AG09319 (cell line): Measurements from ENCODE around the gene HS1BP3.

ENCODE experiments used
- DNase-seq: peaks from one replicate; pipeline ENCODE4 v3.0.0-alpha.2; 2010; ENCODE audit warnings: low read depth; ENCODE audit errors: extremely low read depth
- TF ChIP-seq, protein P1 (sequence below): IDR thresholded peaks from 2 replicates; pipeline ENCODE4 v1.5.1; 2011; ENCODE audit warnings: low read depth, mild to moderate bottlenecking, inconsistent platforms, low read length, moderate library complexity

The HS1BP3 gene

DNA sequence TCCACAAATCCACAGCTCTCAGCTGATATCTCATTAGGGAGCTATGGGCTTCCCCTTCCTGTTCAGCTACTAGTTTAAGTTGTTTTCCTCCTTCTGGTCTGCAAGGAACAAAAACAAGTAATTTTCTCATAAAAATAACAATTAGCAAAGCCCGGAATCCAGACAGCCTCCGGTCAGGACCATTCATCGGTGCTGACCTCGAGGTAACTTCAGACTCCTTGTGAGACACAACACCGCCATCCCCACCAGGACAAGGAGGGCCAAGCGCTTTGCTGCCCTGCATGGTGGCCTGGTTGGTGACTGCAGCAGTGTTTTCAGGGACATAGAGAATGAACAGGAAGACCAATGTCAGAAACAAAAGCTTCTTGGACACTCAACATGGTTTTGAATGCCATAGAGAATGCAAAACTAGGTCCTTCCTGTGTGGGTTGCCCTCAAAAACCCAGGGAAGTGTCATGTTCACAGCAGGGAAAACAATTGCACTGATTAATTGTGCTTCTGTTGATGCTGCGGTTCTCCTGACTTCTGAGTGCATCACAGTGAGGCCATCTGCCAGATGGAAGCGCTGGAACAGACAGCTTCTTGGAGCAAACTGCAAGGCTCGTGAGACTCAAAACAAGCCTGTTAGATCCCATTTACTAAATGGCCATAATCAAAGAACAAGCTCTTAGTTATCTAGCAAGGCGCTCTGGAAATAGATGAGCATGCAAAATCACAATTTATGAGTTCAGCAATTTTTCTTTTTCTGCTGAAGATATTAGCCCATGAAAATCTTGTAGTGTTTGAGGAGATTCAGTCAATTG lies 77.1 kb downstream of the HS1BP3 start:
- TF ChIP-seq, protein P1, sequence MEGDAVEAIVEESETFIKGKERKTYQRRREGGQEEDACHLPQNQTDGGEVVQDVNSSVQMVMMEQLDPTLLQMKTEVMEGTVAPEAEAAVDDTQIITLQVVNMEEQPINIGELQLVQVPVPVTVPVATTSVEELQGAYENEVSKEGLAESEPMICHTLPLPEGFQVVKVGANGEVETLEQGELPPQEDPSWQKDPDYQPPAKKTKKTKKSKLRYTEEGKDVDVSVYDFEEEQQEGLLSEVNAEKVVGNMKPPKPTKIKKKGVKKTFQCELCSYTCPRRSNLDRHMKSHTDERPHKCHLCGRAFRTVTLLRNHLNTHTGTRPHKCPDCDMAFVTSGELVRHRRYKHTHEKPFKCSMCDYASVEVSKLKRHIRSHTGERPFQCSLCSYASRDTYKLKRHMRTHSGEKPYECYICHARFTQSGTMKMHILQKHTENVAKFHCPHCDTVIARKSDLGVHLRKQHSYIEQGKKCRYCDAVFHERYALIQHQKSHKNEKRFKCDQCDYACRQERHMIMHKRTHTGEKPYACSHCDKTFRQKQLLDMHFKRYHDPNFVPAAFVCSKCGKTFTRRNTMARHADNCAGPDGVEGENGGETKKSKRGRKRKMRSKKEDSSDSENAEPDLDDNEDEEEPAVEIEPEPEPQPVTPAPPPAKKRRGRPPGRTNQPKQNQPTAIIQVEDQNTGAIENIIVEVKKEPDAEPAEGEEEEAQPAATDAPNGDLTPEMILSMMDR, result no peak
- DNase-seq, result no peak

DNA sequence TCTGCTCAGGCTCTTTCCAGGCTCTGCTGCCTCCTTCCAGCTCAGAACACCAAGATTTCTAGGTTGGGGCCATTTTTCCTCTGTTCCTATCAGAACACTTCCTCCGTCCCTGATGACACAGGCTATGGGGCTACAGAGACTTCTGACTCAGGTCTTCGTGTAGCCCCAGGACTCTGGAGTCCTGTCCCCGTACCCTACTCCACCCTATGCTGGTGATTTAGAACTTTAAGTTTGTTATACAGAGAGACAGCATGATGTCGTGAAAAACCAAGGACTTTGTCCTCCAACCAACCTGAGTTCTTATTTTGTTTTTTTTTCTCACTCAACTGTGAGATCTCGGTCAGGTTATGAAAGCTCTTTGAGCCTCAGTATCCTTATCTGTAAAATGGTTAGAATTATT lies 78.7 kb downstream of the HS1BP3 start:
- DNase-seq, result no peak
- TF ChIP-seq, protein P1, result no peak

- DNase-seq, result no peak
- TF ChIP-seq, protein P1, result no peak
Measured at GRCh38 chr2:20571644-20572215, 79.2 kb downstream of the HS1BP3 start.

- DNase-seq, result no peak
- TF ChIP-seq, protein P1, result no peak
Measured at GRCh38 chr2:20571231-20571630, 79.7 kb downstream of the HS1BP3 start.

DNA sequence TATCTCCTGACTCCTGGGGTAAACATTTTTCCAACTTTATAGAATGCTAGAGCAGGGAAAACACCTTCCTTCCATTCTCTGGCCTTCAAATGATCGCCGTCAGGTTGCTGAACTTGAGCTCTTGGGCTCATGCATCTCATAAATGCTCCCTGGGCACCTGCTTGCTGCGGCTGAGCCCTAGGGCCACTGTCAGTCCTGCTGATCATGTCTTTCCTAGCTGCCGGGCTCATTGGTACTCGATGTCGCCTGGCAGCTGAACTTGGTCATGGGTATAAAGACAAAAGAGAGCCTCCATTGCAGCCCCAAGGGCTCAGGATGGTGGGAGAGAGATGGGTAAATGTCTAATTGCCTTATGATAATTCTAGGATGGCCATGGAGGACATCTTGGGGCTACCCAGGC lies 80.6 kb downstream of the HS1BP3 start:
- TF ChIP-seq, protein P1, result no peak
- no peak for DNase-seq

DNA sequence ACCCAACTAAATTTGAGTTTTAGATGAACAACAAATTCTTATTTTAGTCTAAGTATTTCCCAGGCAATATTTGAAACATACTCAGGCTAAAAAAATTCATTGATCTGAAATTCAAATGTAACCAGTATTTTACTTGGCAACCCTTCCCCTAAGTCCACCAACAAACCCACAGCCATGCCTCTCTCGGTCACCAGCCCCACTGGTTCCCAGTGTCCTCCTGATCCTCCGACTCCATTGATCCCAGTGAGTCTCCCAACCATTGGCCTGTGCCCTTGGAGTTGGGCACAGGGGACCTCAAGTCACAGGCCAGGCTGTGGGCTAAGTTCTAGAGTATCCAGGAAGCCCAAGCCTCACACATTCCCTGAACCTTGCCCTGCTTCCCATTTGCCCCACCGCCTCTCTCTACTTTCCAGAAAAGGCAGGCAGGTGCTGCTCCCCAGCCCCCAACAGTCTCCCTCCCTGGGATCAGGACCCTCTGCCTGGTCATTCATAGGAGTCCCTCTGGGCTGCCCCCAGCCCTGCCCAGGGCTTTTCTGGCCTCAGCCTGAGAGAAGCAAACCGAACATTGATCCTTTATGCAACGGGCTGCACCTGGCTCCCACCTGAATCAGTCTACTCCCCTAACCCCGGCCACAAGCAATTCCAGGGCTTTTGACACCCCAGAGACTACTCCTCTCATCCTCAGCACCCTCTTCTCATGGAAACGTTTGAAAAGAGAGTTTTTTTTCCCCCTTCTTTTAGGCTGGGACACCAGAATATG lies 81.3 kb downstream of the HS1BP3 start:
- TF ChIP-seq, protein P1, result no peak
- no peak for DNase-seq
